SH-SY5Y (cell line): ENCODE measurements around the gene PRAC1.

Source experiments
- GATA2 ChIP-seq: IDR thresholded peaks from 2 replicates; pipeline ENCODE4 v1.6.1; 2011; ENCODE audit warnings: mild to moderate bottlenecking, low read depth, low read length
- GATA3 ChIP-seq: IDR thresholded peaks from 2 replicates; pipeline ENCODE4 v1.6.1; 2011; ENCODE audit warnings: low read depth, mild to moderate bottlenecking, low read length, moderate library complexity

The PRAC1 gene

GRCh38 chr17:48722201-48722907 is at the start of gene PRAC1:
TSS of gene PRAC1 (minus strand) at chr17:48722518. CDS start at chr17:48722392, 126 bp downstream.
- TF ChIP-seq GATA3 (no peak), GATA2 (no peak)

GRCh38 chr17:48770954-48771353 is 48.6 kb upstream of the PRAC1 start:
- TF ChIP-seq GATA3 (no peak), GATA2 (no peak)

- TF ChIP-seq GATA2 (no peak), GATA3 (no peak)
Measured at GRCh38 chr17:48769009-48769675, 46.8 kb upstream of the PRAC1 start.

GRCh38 chr17:48767263-48767774 is 45.0 kb upstream of the PRAC1 start:
- TF ChIP-seq GATA2 (no peak), GATA3 (no peak)

DNA sequence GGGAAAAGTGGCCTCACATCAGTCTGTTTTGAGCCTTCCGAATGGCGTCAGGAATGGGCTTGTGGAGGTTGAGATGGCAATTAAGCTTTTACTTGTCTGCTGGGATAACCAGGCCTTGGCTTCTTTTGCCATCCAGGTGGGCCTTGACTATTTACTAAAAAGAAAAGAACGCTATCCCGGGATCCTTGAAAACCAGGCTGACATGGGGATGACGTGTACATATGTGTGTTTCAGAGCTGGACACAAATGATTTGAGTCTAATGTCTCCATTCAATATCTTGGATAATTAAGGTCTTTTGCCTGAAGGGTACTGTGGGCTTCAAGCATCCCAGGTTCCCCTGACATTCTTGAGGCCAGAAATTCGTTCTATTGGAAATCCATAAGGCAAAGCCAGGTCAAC is 38.8 kb upstream of the PRAC1 start:
- no peak for TF ChIP-seq GATA3
- TF ChIP-seq GATA2: no peak

- TF ChIP-seq GATA2 (no peak), GATA3 (no peak)
Measured at GRCh38 chr17:48760411-48760810, 38.1 kb upstream of the PRAC1 start.

GRCh38 chr17:48759288-48759687 is 37.0 kb upstream of the PRAC1 start:
- TF ChIP-seq GATA2 (no peak), GATA3 (no peak)

- no peak for TF ChIP-seq GATA2
- no peak for TF ChIP-seq GATA3
Measured at GRCh38 chr17:48757524-48757961, 35.2 kb upstream of the PRAC1 start.

DNA sequence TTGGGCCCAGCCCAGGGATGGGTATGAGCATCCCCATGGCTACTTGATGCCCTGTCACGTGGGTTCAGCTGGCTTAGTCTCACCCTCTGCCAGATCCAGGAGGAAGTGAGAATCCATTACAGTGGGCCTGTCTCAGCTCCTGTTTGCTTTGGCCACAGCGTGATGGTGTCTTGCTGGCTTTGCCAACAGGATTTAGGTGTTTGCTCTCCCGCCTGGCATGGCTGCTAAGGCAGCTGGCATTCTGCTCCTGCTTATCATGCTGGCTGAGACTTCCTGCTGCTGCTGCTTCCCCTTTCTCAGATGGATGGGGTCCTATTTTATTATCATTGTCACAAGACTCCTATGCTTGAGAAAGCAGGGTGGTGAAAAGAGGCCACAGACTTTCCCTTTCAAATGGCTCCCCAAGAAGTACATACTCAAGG is 34.5 kb upstream of the PRAC1 start:
- TF ChIP-seq GATA2: no peak
- no peak for TF ChIP-seq GATA3

GRCh38 chr17:48755356-48755755 is 33.0 kb upstream of the PRAC1 start:
- TF ChIP-seq GATA3 (no peak), GATA2 (no peak)

DNA sequence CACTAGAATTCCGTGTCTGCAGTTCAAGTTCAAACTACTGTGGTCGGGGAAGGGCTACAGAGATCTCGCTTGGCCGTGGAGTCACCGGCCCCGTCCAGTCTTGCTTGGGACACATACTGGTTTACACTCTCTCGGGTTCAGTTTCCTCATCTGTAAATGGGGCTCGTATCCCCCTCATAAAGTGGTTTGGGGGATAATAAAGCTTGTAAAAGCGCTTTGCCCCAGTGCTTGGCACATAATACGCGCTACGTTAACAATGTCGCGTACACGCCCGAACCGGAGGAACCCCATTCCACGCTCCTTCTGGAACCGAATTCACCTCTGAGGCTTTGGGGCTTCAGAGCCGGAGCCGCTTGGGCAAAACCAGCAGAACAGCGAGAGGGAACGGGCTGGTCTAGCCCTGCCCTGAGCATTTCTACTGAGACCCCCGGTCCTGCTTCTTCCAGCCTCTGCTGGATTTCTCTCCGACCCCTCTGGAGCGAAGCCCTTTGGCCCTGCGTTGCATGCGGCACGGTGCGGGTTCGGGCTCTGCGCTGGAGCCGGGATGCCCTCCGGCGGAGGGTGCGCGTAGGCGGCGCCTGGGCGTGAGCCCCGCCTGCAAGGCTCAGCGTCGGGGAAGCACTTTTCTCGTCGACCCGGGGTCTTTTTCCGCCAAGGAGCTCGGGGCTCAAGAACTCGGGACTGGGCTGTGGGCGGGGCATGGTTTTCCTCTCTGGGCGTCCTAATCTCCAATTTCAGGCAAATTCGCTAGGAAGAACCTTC is 32.4 kb upstream of the PRAC1 start:
- TF ChIP-seq GATA2 (no peak), GATA3 (no peak)

DNA sequence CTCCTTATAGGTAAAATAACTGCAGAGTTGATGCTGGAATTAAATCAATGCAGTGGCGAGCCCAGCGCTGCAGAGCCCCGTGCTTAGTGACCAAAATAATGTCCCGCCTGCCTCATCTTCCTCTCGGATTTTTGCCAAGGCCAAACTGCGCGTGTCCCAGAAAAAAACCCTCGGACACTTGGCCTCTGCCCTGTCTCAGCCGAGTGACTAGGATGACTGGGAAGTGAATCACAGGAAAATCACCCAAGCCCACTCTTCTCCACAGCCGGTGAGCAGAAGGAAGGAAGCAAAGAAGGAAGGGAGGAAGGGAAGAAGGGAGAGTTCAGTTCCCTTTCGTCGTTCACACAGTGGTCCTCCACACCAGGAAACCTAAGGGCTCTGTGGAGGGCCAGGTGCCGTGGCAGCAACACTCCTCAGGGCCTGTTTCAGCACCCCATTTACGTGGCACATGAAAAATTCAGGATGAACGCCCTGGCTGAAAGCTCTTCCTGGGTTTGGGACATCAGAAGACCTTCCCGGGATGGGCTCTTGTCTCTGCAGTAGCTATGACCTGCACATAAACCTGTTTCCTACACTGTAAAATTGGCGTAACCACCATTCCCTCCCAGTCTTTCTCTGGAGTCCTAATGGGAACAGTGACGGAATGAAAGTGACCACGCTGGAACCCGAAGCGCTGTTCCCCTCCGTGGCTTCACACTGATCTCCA is 31.6 kb upstream of the PRAC1 start:
- TF ChIP-seq GATA3: no peak
- TF ChIP-seq GATA2: no peak

DNA sequence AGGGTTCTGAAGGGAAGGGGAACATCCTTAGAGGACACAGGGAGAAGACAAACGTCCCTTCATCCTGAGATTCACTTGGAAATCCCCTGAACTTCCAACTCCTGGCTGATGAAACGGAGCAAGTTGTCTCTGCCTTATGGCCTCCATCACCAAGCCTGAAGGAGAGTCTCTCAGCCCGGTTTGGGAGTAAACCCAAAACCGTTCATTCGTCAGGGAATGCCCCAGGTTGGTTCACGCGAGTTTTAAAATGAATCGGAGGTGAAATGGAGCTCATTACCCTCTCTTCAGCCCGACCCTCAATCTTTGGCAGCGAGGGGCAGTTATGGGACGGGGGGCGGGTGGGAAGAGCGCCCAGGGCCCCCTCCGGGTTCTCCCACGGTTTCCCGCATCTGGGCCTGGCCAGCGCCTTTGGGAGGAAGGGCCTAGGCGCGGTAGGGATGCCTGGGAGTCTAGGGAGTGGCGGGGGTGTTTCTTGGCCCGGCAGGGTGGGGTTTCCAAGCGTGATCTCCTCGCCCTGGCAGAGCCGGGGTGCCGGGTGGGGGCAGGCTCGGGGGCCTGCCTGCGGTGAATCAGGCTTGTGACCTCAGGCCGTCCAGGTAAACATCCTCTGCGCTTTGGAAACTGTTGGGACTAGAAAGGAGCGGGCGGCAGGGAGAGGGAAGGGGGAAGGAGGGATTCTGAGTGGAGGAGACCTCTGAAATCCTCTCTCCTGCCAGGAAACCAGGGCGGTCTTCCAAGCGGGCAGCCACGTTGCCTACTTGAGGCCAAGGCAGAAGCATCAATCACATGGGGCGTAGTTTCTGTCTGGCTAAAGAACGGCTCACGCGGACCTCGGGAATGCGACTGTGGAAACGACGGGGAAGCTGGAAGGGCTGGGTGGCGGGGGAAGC is 30.3 kb upstream of the PRAC1 start:
- TF ChIP-seq GATA3 (no peak), GATA2 (no peak)
